Suppressor macrophage treated with lipopolysaccharide for 1 hour (primary cell): ENCODE measurements around the gene BCAS1.
"Not testable (repeated sequence)": the region's sequence is repeated elsewhere in the genome, so short reads cannot be mapped to it uniquely, and the experiment has no call there.

Experiments used
- DNase-seq, 3 donors: peaks; one replicate each; pipeline ENCODE4 v3.0.0-alpha.2; 2020 to 2022

The BCAS1 gene

DNA sequence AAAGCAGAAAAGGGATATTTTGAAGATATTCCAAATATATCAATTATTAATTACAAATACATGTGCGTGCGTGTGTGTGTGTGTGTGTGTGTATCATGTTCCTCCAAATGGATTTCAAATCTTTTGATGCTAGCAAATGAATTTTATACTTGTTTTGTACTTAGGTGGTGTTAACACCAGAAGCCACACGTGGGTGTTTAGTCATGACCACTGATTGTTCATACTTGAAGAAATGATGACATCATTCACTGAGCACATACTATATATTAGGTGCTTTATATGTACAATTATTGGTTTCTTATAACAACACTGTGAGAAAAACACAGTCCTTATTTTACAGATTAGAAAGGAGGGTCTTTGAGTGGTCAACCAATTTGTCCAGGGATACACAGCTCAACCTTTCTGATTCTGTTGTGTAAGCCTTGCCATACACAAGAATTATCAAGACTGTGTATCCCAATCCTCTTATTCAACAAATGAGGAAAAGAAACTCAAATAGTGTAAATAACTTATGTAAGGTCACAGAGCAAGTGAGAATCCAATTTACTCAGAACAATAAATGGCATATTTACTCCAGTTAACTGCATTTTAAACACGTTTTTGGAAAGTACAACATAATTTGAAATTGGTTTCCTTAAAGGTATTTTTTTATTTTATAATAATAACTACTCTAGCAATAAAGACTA, 88.5 kb downstream of the BCAS1 start:
- DNase-seq, result peak; percentile 31 to 48 (median 46)

DNA sequence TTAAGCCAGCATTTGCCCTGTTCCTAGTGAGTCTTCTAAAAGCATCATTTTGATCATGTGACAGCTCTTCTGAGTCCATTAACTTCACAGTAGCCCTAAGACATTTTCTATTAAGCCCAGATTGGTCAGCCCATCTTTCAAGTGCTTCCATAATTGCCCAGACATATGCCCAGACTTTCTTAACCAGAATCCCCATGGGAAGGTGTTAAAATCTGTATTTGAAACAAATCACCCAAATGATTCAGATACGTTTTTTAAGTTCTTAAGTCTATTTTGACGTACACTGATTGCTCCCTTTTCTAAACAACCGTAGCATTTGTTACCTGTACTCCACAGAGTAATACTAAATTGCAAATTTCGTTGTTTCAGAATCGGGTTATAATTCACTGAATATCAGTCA, 89.3 kb downstream of the BCAS1 start:
- no peak for DNase-seq

DNA sequence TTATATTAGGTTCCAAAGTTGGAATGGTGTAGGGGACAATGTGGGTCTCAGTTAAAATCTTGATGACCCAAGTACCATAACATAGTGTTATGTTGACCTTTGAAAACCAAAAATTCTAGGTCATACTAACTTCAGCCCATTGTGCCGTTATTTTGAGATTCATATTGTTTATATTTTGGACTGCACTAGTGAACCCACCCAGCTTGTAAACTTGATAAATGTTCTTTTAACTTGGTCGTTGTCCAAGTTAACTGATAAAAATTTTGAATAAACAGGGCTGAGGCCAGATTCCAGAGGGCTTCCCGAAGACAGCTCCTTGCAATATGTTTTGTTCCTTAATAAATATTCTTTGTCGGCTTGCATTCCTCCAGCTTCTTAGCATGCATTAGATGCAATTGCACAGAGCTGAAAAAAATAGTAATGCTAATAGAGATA, 90.3 kb downstream of the BCAS1 start:
- DNase-seq, result no peak

DNA sequence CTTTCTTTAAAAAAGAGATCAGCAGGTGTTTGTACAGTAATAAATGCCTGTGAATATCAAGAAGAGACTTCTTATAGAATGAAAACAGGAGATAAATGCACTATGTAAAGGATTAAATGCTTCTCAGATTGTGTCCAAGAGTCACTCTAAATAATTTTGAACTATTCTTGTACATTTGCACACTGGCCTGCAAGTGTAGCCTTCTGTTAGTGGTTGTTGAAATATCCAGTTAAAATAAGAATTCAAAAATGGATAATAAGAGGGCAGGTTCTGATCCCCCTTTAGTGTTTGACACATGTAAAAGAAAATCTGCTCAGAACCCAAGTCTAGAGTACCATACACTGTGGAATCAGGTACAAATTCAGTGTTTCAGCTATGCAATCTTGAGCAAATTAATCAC, 91.9 kb downstream of the BCAS1 start:
- DNase-seq, result no peak

DNA sequence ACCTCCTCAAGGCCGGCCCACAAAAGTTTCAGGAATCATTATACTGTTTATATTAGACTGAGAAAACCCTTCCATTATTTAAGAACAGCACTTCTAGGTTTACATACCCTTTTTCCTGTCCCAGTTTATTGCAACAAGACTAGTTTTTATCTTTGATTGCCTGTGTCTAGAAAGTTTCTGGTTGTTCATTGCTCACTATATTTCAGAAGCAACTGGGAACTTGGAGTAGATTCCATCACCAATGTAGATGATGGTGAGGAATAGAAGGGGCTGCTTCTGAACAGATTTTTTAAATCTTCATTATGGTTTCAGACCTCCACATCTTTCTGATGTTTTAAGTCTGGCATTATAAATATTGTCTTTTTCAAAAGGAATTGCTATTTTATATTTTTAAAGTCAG, 93.0 kb downstream of the BCAS1 start:
- no peak for DNase-seq

DNA sequence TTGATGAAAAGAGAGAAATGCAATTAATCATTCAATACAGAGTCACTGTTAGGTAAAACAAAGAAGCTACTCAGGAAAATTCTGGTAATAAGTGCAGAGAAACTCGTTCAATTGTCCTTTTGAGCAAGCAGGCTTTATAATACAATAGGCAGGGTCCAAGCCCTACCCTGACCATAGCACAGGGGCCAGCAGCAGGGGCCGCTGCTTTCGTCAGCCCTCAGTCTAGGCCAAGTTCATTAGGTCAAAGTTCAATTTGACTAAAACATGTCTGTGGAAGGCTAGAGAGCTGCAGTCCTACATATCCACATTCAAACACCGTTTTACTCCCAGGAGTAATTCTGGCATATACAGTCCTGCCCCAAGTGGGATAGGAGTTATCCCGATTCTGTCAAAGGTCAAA, 94.6 kb downstream of the BCAS1 start:
- no peak for DNase-seq

DNA sequence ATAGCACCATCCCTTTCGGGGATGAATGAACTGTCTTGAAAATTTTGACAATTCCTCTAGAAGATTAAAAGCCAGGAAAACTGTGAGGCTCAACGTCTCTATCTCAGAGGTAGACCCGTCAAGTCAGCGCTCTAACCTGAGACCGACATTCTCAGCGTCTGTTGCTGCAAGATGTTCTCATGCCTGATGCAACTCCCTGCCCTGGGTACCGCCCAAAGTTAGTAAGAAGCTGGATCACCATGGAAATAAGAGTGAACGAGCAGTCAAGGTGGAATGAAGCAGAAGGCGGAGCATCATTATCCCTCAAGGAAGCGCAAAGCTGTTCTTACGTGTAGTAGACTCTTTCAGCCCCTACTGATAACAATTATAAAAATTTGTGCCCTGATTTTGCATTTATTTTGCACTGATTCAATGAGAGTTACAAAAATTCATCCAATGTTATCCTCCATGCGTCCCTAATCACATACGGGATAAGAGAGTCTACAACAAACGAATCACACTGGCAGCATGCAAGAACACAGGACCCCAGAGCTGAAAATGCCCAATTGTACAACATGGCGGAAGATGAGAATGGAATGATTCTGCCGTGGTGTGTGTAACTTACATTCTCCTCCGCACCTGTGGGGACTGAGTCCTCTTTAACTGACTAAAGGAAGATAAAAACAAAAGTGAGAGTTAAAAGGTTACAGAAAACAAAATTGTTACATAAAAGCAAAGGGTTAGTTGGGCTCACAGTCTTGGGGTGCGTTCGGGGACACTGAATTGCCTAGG, 95.4 kb downstream of the BCAS1 start:
- DNase-seq, result no peak

DNA sequence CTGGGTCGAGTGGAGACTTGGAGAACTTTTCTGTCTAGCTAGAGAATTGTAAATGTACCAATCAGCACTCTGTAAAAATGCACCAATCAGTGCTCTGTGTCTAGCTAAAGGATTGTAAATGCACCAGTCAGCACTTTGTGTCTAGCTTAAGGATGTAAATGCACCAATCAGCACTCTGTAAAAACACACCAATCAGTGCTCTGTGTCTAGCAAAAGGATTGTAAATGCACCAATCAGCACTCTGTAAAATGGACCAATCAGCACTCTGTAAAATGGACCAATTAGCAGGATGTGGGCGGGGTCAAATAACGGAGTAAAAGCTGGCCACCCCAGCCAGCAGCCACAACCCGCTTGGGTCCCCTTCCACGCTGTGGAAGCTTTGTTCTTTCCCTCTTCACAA, 96.5 kb downstream of the BCAS1 start:
- DNase-seq, result not testable (repeated sequence)

DNA sequence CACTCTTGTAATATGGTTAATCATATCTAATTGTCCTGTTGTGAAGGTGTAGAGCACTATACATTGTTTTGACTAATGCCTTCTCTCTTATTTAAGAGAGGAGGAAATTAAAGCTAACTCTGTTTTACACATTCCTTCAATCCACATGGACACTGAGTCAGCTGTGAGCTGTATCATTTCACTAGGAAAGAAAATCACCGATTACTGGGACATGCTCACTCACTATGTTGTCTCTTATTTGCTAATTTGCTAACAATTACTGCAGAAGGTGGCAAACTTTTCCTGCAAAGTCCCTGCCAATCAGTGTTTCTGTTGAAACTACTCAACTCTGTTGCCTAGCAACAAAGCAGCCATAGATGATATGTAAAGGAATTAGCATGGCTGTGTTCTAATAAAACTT, 98.2 kb downstream of the BCAS1 start:
- DNase-seq, result no peak

DNA sequence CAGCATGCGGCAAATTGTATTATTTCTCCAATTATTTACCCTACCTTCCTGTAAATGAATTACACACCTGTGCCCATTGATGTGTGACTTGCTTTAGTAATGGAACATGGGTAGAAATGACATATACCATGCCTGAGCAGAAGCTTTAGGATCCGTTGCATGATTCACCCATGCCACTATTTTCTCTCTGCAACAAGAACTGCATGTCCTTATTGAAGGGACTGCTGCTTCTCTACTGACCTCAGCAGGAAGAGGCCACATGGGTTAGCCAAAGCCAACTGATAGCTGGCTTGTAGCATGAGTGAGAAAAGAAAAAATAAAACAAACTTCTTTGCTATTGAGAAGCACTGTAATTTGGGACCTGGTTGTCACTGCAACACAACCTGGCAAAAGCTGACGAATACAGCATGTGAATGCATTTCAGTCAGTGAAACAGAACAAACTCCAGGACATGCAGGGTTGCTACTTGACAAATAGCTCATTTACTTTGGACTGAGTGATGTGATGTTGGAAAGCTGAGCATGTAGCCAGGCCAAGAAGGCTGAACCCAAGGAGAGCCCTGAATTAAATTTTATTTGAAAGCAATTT, 99.2 kb downstream of the BCAS1 start:
- no peak for DNase-seq

DNA sequence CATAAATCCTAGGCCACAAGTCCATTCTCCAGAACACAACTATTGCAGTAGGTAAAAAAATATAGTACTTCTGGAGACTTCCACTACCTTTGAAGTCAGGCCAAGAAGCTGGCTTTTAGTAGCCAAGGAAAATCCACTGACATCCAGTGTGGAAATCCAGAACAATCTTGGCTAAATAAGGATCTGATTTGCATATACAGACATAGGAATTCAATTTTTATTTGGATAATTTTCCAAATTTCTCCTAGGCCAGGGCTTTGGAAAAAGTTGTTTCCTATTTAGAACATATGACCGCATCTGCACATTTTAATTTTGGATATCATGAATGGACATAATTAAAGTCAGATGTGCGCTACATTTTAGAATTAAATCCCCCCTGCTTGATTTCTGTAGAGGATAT, 100.2 kb downstream of the BCAS1 start:
- no peak for DNase-seq

DNA sequence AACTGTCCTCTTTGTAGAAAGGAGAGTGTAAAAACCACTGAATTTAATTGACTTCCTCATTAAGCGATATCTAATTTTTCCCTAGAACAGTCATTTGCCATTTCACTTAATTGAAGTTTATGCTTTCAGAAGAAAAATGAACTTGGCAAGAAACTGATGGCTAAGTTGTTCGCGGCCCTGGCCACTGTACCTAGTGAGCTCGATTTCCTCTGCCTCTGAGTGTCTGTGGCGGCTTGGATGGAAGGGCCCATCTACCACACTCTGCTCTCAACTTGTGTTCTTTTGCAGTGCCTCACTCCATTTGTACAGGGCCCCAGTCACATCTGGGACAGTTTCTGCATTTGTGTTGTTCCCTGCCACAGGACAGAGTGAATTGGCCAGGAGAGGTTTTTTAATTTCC, 102.9 kb downstream of the BCAS1 start:
- no peak for DNase-seq

DNA sequence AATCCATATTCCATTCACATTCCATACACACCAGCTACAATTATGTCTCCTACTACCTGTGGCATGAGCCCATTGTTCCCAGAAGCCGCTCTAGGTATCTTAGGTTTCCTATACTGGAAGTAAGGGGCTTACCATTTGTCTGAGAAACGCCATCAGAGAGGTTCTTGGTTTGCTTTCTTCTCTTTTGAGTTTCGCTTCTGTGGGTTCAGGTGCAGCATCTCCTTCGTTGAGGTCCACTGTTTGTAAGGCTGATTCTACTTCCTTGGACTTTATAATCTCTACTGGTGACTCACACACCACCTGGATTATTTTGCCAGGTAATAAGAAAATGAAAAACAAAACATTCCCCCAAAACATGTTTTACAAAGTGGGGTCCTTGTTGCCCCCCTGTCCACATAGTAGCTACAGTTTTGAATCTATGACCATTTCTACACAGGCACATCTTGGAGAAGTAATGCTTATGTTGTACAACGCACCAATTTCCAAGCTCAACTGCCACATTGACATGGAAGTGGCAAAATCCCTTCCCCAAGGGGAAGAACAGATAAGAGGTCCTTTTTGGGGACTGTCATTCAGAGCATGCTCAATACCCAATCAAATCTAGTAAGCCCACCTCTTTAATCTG, 103.5 kb downstream of the BCAS1 start:
- DNase-seq, result no peak

DNA sequence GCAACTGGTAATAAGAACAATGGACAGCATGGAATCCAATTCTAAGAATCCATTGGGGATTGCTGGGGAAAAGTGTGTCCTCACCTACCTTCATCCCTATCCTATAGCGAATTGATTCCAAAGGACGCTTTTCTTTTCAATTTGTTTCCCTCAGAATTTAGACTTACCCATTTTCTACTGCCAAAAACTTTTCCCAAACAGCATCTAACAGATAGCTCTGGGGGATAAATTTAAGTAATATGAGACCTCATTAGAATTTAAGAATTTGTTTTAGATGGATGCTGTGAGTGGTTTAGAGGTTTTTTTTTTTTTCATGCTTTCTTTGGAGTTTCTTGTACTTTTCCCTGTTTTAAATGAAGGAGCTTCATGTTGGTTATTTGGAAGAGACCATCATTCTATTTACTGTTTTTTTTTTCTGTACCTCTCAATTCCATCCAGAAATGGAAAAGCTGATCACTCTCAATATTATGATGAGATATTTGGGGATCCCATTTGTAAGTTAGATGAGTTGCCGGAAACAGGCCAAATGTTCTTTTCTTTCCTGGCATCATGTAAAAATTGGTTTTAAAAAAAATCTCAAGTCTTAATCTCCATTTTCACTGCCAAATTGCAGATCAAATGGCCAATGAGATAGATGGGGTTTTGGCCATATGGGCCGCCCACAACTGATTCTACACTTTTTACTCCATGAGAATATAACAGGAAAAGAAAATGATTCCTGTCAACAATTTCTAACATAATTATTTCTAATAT, 105.7 kb downstream of the BCAS1 start:
- DNase-seq, result no peak

DNA sequence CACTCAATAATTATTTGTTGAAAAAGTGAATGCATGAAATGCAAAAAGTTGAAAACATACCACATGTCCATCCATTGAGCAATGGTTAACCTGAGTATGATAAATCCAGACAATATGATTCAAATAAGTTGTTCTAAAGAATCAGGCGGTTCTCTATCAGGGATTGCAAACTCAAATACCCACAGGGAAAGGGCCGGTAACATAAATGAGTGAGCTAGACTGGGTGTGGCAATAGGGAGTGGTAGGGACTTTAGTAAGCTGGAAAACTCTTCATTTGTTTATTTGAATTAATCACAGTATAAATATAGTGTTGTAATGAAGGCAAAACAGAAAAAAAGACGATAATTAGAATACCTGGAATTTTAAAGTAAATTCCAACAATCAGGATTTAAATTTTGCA, 106.3 kb downstream of the BCAS1 start:
- no peak for DNase-seq

DNA sequence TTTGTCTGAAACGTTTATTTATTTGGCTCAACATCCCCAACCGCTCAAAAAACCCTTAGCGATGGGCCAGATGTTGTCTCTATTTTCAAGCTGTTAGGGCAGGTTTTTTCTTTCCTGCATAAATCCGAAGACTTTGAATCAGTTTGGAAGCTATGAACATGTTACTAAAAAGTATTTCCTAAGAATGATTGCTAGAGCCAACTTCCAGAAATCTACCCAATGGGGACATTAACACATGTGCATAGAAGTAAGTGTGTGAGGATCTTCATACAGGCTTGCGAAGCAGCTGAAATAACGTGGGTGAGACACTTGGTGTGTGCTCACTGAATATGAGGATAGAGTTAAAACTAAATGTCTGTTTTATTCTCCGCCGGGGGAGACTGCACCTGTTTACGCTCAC, 106.8 kb downstream of the BCAS1 start:
- no peak for DNase-seq

DNA sequence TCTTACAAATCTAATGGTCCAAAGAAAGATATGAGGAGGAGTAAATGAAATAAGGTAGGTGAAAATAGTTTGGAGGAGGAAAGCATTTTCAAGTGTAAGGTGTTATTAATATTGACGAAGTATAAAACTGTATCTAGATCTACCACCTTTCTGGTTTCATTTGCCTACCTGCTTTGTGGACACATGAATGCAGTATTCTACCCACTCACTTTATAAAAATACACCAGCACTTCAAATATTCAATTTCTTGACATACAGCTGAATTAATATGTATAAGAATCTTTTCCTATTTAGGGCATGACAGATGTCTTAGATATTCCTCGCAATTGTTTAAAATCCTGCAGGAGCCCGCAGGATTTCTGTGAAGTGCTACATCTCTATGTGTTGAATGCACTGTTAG, 108.0 kb downstream of the BCAS1 start:
- no peak for DNase-seq

DNA sequence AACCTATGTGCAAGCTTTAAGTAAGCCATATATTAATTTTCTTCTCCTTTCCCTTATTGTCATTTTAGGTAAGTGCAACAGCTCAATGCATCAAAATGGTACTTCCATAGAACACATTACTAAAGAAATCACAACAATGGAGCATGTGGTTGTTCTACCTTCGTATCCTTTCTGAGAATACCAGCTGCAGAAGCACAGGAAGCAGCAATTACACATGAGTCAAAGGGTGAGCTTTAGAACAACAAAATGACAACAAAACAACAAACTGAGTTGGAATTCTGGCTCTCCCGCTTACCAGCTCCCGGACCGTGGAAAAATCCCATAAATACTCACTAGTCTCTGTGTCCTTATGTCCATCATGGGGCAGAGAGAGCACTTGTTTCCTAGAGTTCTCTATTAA, 108.9 kb downstream of the BCAS1 start:
- no peak for DNase-seq

DNA sequence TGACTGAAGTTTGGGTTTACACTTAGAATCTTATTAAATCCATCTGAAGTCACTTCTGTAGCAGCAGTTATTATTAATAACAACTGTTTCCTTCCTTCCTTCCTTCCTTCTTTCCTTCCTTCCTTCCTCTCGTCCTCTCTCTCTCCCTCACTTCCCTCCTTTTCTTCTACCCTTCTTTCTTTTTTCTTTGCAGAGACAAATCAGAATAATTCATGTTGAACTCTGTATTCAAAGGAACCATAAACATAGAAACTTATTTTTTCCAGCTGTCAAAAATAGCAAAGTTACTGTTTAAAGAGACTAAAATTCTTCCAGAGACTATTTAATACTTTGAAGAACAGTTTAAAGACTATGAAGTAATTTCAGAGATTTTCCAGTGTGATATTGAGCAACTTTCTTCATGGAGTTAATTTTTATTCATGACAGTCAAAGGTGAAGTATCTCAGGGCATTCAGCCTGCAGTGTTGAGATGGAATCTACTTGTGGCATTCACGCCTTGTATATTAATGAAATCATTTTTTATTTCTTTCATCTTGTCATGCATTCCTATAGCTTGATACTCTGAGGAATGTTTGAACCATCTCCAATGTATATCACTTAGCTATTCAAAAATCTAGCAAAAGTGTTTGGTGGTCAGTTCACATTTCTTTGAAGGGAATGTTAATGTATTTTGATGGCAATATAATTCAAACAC, 109.7 kb downstream of the BCAS1 start:
- no peak for DNase-seq

DNA sequence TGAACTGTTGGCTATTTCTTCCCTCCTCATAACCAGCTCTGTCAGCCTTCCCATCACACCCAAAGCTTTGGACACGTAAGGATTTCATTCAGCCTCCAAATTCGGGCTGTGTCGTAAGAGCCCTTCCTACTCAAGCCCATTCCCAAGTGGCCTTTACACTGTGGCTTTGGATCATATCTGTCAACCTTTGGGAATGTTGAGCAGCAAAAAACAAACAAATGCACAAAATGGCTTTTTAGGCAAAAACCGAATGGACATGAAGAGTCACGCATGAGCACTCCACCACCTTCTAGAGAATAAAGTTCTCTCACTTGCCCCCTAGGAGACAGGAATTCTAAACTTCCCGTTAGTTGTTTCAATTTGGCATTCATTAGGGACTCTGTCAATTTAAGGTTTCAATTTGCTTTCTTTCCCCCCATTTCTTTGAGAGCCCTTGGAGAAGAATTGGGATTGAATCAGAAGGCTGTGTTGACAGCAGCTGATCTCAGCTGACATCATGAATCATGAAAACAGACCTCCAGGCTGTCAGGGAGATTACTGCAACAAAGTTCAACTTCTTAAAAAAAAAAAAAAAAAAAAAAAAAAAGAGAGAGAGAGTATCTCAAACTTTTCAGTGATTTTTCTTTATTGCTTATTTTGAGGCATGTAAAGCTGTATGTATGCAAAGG, 110.3 kb downstream of the BCAS1 start:
- DNase-seq, result peak; percentile 50 to 70 (median 61)

DNA sequence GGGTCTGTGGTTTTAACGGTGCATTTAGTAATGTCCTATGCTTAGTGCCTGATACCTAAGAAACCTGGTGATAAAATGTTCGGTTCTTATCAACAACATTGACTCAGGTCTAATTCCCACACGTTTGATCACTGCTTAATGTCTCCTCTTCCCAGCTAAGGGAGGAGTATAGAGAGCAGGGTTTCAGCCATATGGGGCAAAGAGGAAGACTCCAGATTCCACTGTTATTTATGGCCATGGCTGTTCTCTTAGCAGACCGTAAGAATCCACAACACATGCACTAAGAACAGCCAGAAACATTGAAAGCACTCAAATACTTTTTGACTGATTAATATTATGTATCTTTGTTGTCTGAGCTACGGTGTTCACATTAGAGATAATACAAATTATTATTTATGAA, 112.1 kb downstream of the BCAS1 start:
- no peak for DNase-seq
